ENCODE data around the gene TMEM26.
"Not testable (repeated sequence)": the region's sequence is repeated elsewhere in the genome, so short reads cannot be mapped to it uniquely, and the experiment has no call there.

Gene TMEM26

GRCh38 chr10:61398366-61399129, 54.6 kb downstream of the TMEM26 start:
- DNase-seq = no peak

DNA sequence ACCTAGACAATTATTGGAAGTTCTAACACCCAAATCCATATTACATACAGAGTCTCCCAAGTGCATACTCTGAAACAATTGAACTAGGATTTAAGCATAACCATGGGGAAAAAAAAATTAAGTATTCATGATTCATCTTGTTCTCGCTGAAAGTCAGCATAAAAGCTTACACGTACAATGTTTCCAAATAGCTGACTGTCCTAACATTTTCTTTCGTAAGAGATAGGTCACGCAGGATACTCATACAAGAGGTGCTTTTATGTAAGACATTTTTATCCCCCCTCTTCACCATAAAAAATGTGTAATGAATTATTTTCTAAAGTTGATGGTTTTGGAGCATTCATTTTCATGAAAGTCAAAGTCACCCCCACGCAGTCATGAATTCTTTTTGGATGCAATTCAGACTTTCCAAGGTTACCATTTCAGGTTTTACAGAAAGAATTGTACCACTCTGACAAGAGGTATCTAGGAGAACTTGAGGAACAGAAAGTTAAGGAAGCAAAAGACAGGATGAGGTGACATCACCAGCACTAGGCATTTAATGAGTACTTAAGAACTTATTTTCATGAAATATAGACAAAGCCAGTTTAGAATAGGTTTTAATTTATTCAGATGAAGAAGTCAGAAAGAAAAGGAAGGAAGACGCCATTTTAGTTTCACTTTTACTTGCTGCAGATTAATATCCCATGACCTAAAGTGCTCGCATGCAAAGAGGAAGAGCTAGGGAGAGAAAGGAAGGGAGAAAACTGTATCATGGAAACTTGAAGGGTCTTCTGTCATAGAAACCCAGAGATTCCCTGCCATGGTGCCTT, 55.8 kb downstream of the TMEM26 start:
- peak; percentile 13 for DNase-seq

- DNase-seq = no peak
These were observed 61.9 kb downstream of the TMEM26 start for GRCh38 chr10:61391281-61391680.

- no peak for DNase-seq
These were observed 62.3 kb downstream of the TMEM26 start for GRCh38 chr10:61390851-61391250.

- DNase-seq = peak; percentile 6
These were observed 63.3 kb downstream of the TMEM26 start for GRCh38 chr10:61389887-61390286.

DNA sequence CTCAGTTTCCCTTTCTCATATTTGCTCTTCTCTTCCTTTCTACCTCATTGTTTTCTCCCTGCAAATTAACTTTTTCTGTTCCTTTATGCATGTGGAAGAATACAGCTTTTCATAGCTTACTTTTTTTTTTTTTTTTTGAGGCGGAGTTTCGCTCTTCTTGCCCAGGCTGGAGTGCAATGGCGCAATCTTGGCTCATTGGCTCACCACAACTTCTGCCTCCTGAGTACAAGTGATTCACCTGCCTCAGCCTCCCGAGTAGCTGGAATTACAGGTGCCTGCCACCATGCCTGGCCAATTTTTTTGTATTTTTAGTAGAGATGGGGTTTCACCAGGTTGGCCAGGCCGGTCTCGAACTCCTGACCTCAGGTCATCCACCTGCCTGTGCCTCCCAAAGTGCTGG, 64.2 kb downstream of the TMEM26 start:
- DNase-seq = not testable (repeated sequence)

GRCh38 chr10:61385231-61386001, 67.8 kb downstream of the TMEM26 start:
- DNase-seq = no peak

GRCh38 chr10:61381153-61381552, 72.0 kb downstream of the TMEM26 start:
- not testable (repeated sequence) for DNase-seq

GRCh38 chr10:61378865-61379264, 74.3 kb downstream of the TMEM26 start:
- DNase-seq = no peak

DNA sequence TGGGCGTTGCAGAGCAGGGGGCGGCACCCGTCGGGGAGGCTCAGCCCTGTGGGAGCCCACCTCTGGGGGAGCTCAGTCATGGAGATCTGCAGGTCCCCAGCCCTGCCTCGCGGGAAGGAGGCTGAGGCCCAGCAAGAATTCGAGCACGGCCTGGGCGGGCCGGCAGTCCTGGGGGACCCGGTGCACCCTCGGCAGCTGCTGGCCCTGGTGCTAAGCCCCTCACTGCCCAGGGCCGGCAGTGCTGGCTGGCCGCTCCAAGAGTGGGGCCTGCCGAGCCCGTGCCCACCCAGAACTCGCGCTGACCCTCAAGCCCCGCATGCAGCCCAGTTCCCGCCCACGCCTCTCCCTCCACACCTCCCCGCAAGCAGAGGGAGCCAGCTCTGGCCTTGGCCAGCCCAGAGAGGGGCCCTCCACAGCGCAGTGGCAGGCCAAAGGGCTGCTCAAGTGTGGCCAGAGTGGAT, 76.2 kb downstream of the TMEM26 start:
- DNase-seq = no peak

DNA sequence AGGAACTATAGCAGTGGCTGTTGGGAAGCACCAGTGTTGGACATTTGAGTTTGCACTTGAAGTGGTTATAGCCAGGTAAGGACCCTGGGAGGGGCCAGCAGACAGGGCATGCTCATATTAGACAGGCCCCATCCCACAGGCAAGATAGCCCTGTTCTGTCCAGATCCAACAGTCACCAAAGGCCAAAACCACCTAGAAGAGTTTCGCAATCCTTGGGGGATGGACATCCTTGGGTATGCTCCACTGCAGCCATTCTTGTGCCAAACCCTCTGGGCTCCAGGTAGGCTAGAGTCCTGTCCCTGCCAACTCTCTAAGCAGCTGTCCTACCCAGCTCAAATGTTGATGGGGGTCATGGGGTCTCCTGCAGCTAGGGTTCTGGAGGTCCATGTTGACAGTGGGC, 76.8 kb downstream of the TMEM26 start:
- no peak for DNase-seq

GRCh38 chr10:61366365-61366764, 86.8 kb downstream of the TMEM26 start:
- DNase-seq = no peak

GRCh38 chr10:61364619-61365018, 88.6 kb downstream of the TMEM26 start:
- DNase-seq = no peak

- DNase-seq = no peak
These were observed 90.2 kb downstream of the TMEM26 start for GRCh38 chr10:61363006-61363405.

GRCh38 chr10:61359452-61359851, 93.7 kb downstream of the TMEM26 start:
- no peak for DNase-seq

GRCh38 chr10:61357687-61358086, 95.5 kb downstream of the TMEM26 start:
- DNase-seq = no peak

All from EL (cell line).